Measurements from ENCODE around the gene MAGI1. TPM values are rescaled to one million over a fixed set of nuclear protein-coding genes. Genes with fewer than 3 reads are reported as not detected.

Gene MAGI1
- polyA plus RNA-seq, 3 donors: not detected

- Mint-ChIP-seq H3K36me3 (no peaks in the 10 kb centered on the region), H3K27me3 (ENCODE audit: low read depth in 3 of 3) (peaks cover 0 to 7% (median 1%) of the 10 kb centered on the region in 3 donors), H3K4me3 (no peak overlapping the region), H3K27ac (no peak overlapping the region), H3K4me1 (no peaks in the 10 kb centered on the region), H3K9me3 (peaks cover 0 to 2% (median 0%) of the 10 kb centered on the region in 7 donors)
- H3K9me3 ChIP-seq (replicated peaks in 1 of 2; ENCODE audit: control insufficient read depth in 1 of 2, insufficient read depth in 1 of 2, low read length in 2 of 2): no peaks in the 10 kb centered on the region
- intact Hi-C loops (cut with micrococcal nuclease): no loop called here
- DNase-seq: no peak
- no peak overlapping the region for H3K4me3 ChIP-seq (replicated peaks in 1 of 3; ENCODE audit: low read depth in 2 of 3, low read length in 3 of 3)
- H3K27ac ChIP-seq (ENCODE audit: low read depth in 1 of 2, low read length in 2 of 2): no peak overlapping the region
- no peak overlapping the region for H3K4me2 ChIP-seq (replicated peaks; ENCODE audit: extremely low read depth, low read length, poor library complexity, severe bottlenecking)
- no peak overlapping the region for H2AFZ ChIP-seq (ENCODE audit: insufficient read depth, low read depth, low read length, poor library complexity, severe bottlenecking)
- H3K79me2 ChIP-seq (ENCODE audit: insufficient read depth, low read length): no peaks in the 10 kb centered on the region
- no peak overlapping the region for H3K9ac ChIP-seq (ENCODE audit: insufficient read depth, low read length, poor library complexity, severe bottlenecking)
- WGBS (ENCODE audit: insufficient coverage): 89% methylated on average over 3 of the region's 4 CpGs
- no peaks in the 10 kb centered on the region for H3K27me3 ChIP-seq (ENCODE audit: control insufficient read depth in 2 of 2, insufficient read depth in 2 of 2, low read length in 2 of 2)
- no peaks in the 10 kb centered on the region for H3K4me1 ChIP-seq (ENCODE audit: control insufficient read depth in 1 of 2, insufficient read depth in 2 of 2, low read length in 2 of 2)
- no peaks in the 10 kb centered on the region for H4K20me1 ChIP-seq (ENCODE audit: insufficient read depth, low read length)
- TF ChIP-seq CTCF (IDR thresholded peaks at IDR 0.05): no peak
- no peaks in the 10 kb centered on the region for H3K36me3 ChIP-seq (replicated peaks in 1 of 2; ENCODE audit: control insufficient read depth in 1 of 2, insufficient read depth in 2 of 2, low read length in 2 of 2)
Measured at GRCh38 chr3:65746848-65747247, 291.9 kb downstream of the MAGI1 start.

GRCh38 chr3:65745306-65745705 is 293.4 kb downstream of the MAGI1 start:
- H3K4me3 Mint-ChIP-seq: no peak overlapping the region
- H3K4me1 Mint-ChIP-seq: no peaks in the 10 kb centered on the region
- H3K4me1 ChIP-seq (ENCODE audit: control insufficient read depth in 1 of 2, insufficient read depth in 2 of 2, low read length in 2 of 2): no peaks in the 10 kb centered on the region
- H3K36me3 Mint-ChIP-seq: no peaks in the 10 kb centered on the region
- no peaks in the 10 kb centered on the region for H3K9me3 ChIP-seq (replicated peaks in 1 of 2; ENCODE audit: control insufficient read depth in 1 of 2, insufficient read depth in 1 of 2, low read length in 2 of 2)
- H3K36me3 ChIP-seq (replicated peaks in 1 of 2; ENCODE audit: control insufficient read depth in 1 of 2, insufficient read depth in 2 of 2, low read length in 2 of 2): no peaks in the 10 kb centered on the region
- no peak for TF ChIP-seq CTCF (IDR thresholded peaks at IDR 0.05)
- H3K27ac Mint-ChIP-seq: no peak overlapping the region
- H3K79me2 ChIP-seq (ENCODE audit: insufficient read depth, low read length): no peaks in the 10 kb centered on the region
- no peak overlapping the region for H3K27ac ChIP-seq (ENCODE audit: low read depth in 1 of 2, low read length in 2 of 2)
- WGBS (ENCODE audit: insufficient coverage): 93% methylated on average over 2 of the region's 2 CpGs
- intact Hi-C loops (cut with micrococcal nuclease): no loop called here
- H3K27me3 ChIP-seq (ENCODE audit: control insufficient read depth in 2 of 2, insufficient read depth in 2 of 2, low read length in 2 of 2): no peaks in the 10 kb centered on the region
- H4K20me1 ChIP-seq (ENCODE audit: insufficient read depth, low read length): no peaks in the 10 kb centered on the region
- H3K4me2 ChIP-seq (replicated peaks; ENCODE audit: extremely low read depth, low read length, poor library complexity, severe bottlenecking): no peak overlapping the region
- DNase-seq: no peak
- H3K4me3 ChIP-seq (replicated peaks in 1 of 3; ENCODE audit: low read depth in 2 of 3, low read length in 3 of 3): no peak overlapping the region
- no peak overlapping the region for H2AFZ ChIP-seq (ENCODE audit: insufficient read depth, low read depth, low read length, poor library complexity, severe bottlenecking)
- peaks cover 0 to 2% (median 0%) of the 10 kb centered on the region in 7 donors for H3K9me3 Mint-ChIP-seq
- no peak overlapping the region for H3K9ac ChIP-seq (ENCODE audit: insufficient read depth, low read length, poor library complexity, severe bottlenecking)
- peaks cover 0 to 7% (median 1%) of the 10 kb centered on the region in 3 donors for H3K27me3 Mint-ChIP-seq (ENCODE audit: low read depth in 3 of 3)

Measured in CD14-positive monocyte (primary cell).